NCI-H2081 (cell line): ENCODE results near the gene NPL.
A peak's percentile ranks its signal among the peaks of the same experiment; 100 is the strongest.

Source experiments
- DNase-seq, 2 experiments: peaks; one replicate each; lab custom pipeline; 2025; lab: John Stamatoyannopoulos, UW

Gene NPL

DNA sequence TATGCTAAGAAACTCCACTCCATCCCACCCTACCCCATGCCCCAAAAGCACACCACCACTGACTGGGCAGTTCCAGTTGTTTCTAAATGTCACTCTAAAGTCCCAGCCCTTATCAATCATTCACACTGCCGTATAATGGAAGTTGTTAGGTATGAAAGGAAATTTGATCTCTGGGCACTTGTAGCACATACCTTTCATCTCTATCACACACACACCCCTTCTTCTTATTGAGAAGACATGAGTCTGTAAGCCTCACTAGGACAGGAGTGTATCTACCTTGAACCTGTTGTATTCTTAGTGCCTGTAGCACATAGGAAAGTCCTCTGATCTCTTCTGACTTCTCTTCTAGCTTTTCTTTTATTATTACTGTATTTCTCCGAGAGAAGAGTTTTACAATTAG, 27.3 kb downstream of the NPL start:
- no peak for DNase-seq

DNA sequence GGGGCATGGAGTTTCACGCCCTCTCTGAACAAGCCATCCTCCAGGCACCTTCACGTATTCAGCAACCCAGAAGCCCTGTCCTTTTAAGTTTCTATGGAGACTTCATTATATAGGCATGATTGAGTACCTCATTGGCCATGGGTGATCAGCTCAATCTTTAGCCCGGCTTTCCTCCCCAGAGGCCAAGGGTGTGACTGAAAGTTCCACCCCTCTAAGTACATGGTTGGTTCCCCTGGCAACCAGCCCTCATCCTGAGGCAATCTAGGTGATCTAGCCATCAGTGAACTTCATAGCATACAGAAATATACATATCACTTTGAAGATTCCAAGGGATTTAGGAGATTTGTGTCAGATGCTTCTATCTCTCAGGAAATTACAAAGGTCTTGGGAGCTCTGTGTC, 28.2 kb downstream of the NPL start:
- no peak for DNase-seq

DNA sequence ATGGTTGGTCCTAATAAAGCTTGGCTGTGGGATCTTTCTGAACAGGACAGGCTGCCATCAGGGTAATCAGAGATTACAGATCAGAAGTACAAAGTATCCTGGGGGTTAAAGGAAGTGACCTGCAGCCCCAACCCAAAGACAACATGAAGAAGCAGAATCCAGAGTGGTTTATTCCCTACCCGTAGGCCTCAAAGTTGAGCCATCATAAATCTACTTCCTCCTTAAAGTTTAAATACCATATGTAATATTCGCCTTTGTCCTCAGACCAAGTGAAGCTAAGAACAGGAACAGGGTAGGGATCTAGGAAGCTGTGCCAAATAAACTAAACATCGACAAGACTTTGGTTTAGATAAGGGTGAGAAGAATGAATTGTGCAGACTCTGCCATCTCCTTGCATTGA, 33.6 kb downstream of the NPL start:
- no peak for DNase-seq

DNA sequence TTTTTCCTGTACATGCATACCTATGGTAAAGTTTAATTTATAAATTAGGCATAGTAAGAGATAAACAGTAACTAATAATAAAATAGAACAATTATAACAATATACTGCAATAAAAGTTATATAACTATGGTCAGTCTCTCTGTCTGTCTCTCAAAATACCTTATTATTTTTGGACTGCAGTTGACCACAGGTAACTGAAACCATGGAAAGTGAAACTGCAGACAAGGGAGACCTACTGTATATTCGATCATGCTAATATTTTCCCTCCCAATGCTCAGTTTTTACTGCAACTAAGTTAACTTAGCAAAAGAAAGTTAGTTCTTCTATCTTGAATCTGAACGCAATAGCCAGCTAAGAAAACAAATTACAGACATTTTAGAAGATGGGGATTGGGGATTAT, 37.3 kb downstream of the NPL start:
- no peak for DNase-seq

DNA sequence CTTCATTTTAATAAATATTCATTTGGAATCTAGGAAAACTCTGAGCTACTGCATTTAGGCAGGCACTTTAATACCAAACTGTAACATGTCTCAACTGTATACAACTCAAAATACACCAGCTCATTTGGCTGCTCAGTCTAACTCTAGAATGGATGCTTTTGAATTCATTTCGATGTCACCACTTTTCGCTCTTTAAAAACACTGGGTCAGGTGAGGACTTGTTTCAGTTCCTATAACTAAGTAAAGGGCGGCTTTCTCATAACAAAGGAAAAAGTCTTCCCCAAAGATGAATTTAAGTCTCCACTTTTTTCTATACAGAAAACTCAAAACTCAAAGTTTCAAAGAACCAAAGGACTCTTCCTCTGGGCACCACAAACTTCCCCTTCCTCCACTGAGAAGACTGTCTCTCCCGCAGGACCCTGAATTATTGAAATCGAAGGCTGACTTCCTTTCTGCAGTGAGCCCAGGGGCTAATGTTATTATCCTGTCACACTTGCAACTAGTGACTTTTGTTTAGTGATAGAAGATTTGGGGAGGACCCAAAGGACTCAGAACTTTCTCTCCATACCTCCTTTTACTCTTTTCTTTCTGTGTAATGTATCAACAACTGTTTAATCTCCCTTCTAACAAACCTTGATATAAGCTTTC, 39.8 kb downstream of the NPL start:
- no peak for DNase-seq

DNA sequence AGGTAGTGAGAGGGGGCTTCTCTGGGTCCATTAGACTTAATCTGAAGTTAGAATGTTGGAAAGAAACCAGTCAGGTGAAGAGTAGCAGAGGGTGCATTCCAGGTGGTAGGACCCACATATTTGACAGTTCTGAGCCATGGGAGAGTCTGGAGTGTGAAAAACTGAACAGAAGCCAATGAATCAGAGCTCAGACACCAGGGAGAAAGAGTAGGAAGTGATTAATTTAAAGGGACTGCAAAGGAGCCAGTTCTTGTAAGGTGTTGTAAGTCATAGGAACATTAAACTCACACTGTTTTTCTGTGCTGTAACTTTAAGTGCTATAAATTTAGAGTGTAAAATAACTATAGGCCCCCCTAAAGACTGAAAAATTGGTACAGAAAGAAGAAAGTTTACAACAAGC, 43.7 kb downstream of the NPL start:
- no peak for DNase-seq

DNA sequence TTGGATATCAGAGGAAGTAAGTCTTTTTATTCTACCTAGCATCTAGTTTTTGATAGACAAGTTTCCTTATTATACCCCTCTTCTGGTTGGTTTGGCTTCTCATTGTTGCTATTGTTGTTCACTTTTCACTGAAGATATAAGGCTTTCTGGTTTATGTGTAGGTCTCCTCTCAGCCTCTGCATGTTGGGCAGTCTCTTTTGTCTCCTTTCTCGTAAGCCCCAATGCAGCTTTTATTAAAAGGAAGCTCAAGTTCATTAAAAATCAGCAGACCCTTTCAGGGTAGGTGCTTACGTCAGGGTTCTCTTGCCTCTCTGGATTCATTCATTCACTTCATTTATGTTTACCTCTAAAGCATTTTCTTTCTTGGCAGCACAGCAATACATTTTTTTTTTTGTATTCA, 44.8 kb downstream of the NPL start:
- no peak for DNase-seq

DNA sequence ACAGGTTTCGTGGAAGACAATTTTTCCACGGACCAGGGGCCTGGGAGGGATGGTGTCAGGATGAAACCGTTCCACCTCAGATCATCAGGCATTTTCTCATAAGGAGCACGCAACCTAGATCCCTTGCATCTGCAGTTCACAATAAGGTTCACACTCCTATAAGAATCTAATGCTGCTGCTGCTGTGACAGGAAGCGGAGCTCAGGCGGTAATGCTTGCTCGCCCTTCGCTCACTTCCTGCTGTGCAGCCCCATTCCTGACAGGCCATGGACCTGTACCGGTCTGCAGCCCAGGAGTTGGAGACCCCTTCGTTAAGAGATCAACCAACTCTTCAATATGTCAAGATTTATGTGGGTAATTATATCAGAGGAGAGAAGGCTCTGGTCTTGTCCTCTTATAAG, 46.2 kb downstream of the NPL start:
- no peak for DNase-seq

DNA sequence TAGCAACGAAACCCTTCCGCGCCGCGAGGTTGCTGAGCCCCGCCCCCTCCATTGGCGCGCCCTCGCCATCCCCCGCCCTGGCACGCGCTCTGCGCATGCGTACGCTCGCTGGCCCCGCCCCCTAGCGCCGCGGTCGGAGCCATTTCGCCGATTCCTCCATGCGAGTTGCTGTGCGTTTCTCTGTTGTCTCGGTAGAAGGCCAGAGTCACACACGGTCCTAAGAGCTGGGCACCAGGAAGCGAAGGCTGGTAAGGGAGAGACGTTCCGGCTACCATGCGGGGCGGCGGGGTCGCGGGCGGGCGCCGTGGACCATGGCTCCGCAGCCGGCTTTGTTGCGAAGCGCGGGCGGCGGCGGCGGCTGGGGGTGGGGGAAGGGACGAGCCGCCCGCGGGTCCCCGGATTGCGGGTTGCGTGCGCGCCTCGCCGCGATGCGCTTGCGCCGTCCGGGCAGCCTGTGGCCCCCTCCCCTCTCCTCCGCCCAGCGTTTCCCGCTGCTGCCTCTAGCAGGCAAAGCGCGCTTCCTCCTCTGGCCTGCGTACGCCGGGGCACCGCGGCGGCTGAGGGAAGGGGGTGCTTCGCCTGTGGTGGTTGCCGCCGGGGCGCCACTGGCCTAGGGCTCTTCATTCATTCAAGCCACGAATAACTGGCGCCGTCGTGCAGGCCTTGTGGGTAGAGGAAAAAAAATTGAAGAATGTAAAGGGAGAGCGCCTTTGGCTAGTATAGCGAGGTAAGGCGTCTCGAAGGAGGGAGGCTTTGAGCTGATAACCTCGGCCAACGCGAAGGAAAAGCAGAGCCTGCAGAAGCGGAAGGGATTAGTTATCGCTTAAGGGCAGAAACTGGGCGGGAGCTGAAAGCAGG, 49.9 kb downstream of the NPL start, which contains the start of gene DHX9:
Gene DHX9 (plus strand): TSS at position 139 of the 858 bp plus-strand sequence. CDS start 3,220 bp downstream, outside the sequence.
- DNase-seq, result peak; percentile 95 to 97

DNA sequence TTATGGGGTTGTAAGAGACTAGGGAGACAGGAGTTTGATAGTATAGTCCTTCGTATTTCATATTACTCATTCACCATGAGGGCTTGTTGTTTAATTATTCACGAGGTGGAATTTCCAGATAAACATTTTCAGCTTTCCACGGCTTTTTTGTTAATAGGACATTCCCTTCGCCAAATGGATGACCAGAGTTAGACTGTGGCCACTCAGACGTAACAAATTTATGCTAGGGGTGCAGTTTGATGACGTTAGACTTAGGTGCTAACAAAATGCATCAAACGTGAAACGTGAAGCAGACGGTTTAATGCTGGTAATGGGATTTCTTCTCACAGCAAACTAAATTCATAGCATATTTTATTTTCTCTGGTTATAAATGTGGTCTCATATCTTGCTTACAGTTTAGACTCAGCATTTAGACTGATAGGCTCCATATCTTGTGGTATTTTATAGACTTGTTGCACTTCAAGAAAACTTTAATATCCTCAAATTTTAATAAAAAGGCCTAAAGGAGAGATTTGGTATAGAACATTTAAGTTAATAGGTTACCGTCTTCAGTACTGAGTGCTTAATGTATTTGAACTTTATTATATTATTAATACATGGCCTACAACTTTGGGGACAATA, 51.9 kb downstream of the NPL start:
- peak in 1 of 2 experiments; percentile 29 for DNase-seq

DNA sequence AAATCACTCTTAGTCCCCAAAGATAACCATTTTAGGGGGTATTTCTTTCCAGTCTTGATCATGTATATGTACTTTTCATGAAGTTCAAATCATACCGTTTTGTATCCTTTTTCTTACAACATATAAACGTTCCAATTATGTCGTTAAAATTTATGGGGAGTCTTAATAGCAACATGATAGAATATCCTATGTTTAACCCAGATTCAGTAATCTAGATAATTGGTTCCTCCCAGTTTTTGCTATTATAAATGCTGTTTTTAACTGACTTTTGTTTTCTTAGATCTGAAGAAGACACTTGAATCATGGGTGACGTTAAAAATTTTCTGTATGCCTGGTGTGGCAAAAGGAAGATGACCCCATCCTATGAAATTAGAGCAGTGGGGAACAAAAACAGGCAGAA, 52.7 kb downstream of the NPL start:
- no peak for DNase-seq

DNA sequence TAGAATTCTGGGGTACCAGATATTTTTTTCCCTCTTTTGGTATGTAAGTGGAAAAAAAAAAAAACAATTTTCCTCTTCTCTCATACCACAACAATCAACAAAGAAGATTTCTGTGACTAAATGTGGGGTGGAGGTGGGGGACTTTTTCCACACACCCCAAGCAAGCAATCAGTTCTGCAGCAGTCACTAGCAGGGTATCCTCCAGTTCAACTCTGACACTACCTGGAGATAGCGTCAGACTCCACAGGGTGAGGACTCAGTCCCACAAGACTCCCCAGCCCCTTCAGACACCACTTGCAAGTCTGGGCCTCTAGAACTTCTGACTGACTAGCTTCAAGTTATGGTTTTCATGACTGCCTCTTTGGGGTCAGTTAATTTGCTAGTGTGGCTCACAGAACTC, 55.8 kb downstream of the NPL start:
- no peak for DNase-seq

DNA sequence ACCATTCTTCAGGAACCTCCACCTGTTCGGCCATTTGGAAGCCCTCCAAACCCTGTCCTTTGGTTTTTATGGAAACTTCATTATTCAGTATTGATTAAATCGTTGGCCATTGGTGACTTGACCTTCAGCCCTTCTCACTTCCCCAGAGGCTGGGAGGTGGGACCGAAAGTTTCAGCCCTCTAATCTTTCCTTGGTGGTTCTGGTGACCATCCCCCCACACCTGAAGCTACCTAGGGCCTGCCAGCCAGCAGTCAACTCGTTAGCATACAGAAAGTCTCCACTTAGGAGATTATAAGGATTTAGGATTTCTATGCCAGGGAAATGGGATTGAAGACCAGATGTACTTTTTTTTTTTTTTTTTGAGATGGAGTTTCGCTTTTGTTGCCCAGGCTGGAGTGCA, 56.3 kb downstream of the NPL start:
- no peak for DNase-seq

DNA sequence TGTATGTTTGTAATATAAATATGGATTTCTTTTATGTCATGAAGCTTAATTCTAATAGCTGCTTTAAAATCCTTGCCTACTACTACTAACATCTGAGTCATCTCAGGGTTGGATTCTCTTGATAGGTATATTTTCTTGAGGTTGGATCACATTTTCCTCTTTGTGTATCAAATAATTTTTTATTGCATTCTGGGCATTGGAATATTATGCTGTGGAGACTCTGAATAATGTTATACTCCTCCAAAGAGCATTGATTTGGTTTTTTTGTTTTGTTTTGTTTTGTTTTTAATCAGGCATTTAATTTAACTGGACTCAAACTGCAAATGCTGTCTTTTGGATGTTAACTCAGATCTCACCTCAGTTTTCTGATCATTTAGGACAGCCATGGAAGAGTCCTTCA, 57.5 kb downstream of the NPL start:
- no peak for DNase-seq

DNA sequence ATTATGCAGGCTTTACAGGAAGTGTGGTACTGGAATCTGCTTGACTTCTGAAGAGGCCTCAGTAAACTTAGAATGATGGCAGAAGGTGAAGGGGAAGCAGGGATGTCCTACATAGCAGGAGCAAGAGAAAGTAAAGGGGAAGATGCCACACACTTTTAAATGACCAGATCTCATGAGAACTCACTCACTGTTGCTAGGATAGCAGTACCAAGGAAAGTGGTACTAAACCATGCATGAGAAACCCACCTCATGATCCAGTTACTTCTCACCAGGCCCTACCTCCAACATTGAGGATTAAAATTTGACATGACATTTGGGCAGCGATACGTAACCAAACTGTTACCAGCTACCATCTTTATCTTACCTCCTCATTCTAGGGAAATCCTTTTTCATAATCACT, 59.2 kb downstream of the NPL start:
- DNase-seq, result no peak

DNA sequence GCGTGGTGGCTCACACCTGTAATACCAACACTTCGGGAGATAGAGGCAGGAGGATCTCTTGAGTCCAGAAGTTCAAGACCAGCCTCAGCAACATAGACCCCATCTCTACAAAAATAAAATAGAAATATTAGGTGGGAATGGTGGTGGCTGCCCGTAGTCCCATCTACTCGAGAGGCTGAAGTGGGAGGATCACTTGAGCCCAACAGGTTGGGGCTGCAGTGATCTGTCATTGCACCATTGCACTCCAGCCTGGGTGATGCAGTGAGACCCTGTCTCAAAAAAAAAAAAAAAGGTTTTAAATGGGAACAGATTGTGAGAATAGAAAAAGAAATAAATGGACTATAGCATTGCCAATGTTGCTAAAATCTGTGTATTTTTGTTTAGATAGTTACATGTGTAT, 60.7 kb downstream of the NPL start:
- DNase-seq, result no peak

DNA sequence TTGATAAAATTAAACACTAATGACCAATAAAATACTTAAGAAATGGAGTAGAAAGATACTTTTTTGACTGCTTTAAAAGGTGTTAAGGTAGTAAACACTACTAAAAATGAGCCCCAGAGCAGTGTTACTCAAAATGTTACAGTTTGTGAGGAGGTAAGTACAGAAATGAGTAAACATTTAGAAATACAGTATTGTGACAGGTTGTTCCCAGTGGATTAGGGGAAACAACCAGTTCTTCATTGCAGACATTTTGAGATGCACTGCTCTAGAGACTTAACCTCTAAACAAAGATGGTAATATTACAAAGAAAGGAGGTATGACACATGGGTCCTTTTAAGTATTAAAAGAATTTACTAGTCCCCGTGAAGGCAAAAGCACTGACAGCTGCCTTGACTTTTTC, 62.3 kb downstream of the NPL start:
- DNase-seq, result no peak

DNA sequence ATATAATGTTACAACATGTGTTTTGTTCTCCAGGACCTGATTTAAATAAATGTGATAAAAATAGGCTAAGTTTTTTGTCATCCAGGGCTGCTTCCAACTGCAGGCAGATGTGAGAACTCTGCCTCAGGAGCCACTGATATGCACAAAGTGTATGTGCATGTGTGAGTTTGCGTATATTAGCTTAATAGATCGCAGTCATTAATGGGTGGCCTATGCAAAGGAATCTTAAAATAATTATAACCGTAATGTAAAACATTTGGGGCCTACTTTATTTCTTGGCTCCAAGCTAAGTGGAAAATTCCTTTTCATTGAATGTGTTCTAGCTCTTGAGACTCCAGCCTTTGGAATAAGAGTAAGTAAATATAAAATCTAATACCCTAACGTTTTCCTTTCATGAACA, 66.3 kb downstream of the NPL start:
- DNase-seq, result no peak

DNA sequence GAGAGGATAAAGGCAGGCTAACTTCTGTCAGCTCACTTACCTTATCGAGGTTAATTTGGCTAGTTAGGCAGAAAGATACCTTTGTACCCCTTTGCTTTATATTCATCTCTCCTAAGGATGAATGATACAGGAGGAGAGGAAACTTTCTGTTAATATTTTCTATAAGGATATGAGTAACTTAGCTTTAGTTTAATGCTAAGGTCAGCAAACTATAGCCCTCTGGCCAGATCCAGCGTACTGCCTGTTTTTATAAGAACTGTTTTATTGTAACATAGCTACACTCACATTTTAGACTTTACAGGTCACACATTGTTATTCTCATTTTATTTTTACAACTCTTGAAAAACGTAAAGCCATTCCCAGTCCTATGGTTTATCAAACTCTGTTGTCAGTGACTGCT, 67.6 kb downstream of the NPL start:
- no peak for DNase-seq

DNA sequence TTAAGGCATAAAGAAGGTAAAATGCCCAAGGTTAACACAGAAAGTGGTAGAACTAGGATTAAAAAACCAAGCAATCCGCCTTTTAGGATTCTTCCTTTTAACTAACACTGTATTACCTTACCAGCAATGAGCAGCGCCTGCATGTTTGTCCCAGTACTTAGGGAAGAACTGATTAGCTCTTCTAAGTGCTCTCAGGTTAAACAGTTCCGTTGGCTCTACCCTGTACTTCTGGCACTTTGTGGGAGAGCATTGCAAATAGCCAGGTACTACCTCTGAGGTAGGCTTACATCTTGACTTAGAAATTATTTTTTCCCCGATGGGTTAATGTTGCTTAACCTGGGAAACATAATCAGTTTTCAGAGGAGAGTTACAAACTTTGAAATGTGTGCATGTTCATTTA, 71.1 kb downstream of the NPL start:
- DNase-seq, result no peak

DNA sequence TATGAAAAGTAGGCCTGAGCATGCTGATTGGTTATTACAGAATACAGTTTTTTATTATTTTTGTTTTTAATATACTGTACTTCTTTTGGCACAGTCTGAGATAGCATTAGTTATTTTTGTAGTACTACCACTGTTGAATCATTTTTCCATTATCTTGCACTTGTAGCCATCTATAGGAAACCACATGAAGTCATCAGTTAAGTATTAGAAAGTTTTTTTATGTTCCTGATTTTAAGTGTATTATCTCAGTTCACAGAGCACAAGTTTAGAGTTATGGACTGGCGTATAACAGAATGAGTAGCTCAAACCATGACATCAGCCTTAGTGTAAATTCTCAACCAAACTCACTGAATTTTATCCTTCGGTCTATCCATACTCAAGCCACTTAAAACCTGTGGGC, 72.4 kb downstream of the NPL start:
- no peak for DNase-seq

DNA sequence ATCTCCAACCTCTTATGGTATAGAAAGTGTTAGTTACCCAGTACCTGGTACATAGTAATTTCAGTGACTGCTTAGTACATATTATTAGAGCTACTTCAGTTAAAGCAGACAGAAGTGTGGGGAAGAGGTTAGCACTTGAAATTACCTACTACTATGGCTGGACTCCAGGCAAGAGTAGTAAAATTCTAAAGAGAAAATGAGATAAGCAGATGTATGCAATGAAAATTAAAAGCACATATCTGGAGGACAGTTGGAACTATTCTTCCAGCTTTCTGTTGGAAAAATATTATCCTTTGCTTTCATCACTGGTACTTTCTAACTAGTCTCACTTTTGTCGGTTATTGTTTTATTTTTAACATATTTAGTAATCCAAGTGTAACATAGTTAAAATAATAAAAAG, 73.3 kb downstream of the NPL start:
- DNase-seq, result no peak

DNA sequence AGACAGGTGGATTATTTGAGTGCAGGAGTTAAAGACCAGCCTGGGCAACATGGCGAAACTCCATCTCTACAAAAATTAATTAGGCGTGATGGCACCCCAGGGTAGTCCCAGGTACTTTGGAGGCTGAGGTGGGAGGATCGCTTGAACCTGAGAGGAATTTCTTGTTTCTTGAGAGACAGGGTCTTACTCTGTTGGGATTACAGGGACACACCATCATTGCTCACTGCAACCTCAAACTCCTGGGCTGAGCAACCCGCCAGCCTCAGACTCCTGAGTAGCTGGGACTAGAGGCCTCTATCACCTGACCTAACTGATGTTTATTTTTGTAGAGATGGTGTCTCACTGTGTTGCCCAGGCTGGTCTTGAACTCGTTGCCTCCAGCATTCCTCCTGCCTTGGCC, 74.4 kb downstream of the NPL start:
- no peak for DNase-seq
